Liver (tissue), 9 donors: ENCODE data around the gene GIMAP2. TPM values are rescaled to one million over a fixed set of nuclear protein-coding genes. Genes with fewer than 3 reads are reported as not detected.
A peak's percentile ranks its signal among the peaks of the same experiment; 100 is the strongest.

Experiments
- DNase-seq: peaks from one replicate; pipeline ENCODE4 v3.0.0-alpha.2; 2017; ENCODE audit warnings: low spot score
- H3K27ac ChIP-seq, 2 donors: one replicate each; pipeline ENCODE4 v1.7.0; 2013; ENCODE audit warnings: inconsistent platforms in 2 of 2, low read length in 2 of 2, control low read depth in 1 of 2, low read depth in 1 of 2, mild to moderate bottlenecking in 1 of 2
- H3K27me3 ChIP-seq, 4 donors: one replicate each; pipeline versions ENCODE4 v1.6.1 to v1.7.0; 2013; ENCODE audit warnings: low read length in 3 of 4, inconsistent platforms in 1 of 4, mild to moderate bottlenecking in 1 of 4, moderate library complexity in 1 of 4; ENCODE audit not compliant: control insufficient read depth in 4 of 4, insufficient read depth in 4 of 4
- H3K36me3 ChIP-seq, 4 donors: one replicate each; pipeline versions ENCODE4 v1.6.1 to v1.7.0; 2013; ENCODE audit warnings: low read length in 3 of 4, mild to moderate bottlenecking in 3 of 4, low read depth in 1 of 4, moderate library complexity in 1 of 4; ENCODE audit not compliant: control insufficient read depth in 4 of 4, insufficient read depth in 3 of 4
- H3K4me1 ChIP-seq, 4 donors: one replicate each; pipeline versions ENCODE4 v1.6.1 to v1.7.0; 2013; ENCODE audit warnings: low read length in 3 of 4, mild to moderate bottlenecking in 3 of 4, moderate library complexity in 1 of 4; ENCODE audit not compliant: control insufficient read depth in 4 of 4, insufficient read depth in 4 of 4
- H3K4me3 ChIP-seq, 3 donors: one replicate each; pipeline versions ENCODE4 v1.6.1 to v1.7.0; 2013; ENCODE audit warnings: low read length in 3 of 3, control low read depth in 1 of 3, low read depth in 1 of 3, mild to moderate bottlenecking in 1 of 3
- H3K9ac ChIP-seq, 2 donors: one replicate each; pipeline ENCODE4 v1.7.0; 2013; ENCODE audit warnings: low read length in 2 of 2, mild to moderate bottlenecking in 2 of 2, moderate library complexity in 2 of 2, control low read depth in 1 of 2, low read depth in 1 of 2
- H3K9me3 ChIP-seq, 4 donors: one replicate each; pipeline versions ENCODE4 v1.6.1 to v1.7.0; 2013; ENCODE audit warnings: low read length in 3 of 4; ENCODE audit not compliant: control insufficient read depth in 4 of 4
- EGR1 ChIP-seq, 2 donors: IDR thresholded peaks; 2 replicates each; pipeline ENCODE4 v1.6.1; 2016 to 2018; ENCODE audit warnings: antibody characterized with exemption in 2 of 2, low read depth in 2 of 2
- FOXA1 ChIP-seq: IDR thresholded peaks from 2 replicates; pipeline ENCODE4 v1.6.1; 2016; ENCODE audit warnings: antibody characterized with exemption
- FOXA2 ChIP-seq: IDR thresholded peaks from 2 replicates; pipeline ENCODE4 v1.6.1; 2016; ENCODE audit warnings: antibody characterized with exemption
- GABPA ChIP-seq, 2 donors: IDR thresholded peaks in 1 of 2; conservative IDR thresholded peaks in 1 of 2; 2 replicates each; pipeline ENCODE4 v1.6.1; 2016; ENCODE audit warnings: antibody characterized with exemption in 2 of 2, mild to moderate bottlenecking in 1 of 2, moderate library complexity in 1 of 2
- HNF4A ChIP-seq, 2 donors: conservative IDR thresholded peaks; 2 replicates each; pipeline ENCODE4 v1.6.1; 2016; ENCODE audit warnings: antibody characterized with exemption in 2 of 2, mild to moderate bottlenecking in 2 of 2
- HNF4G ChIP-seq: IDR thresholded peaks from 2 replicates; pipeline ENCODE4 v1.6.1; 2016; ENCODE audit warnings: antibody characterized with exemption
- JUND ChIP-seq, 2 donors: IDR thresholded peaks; 2 replicates each; pipeline ENCODE4 v1.6.1; 2016; ENCODE audit warnings: antibody characterized with exemption in 2 of 2
- NR2F2 ChIP-seq: IDR thresholded peaks from 2 replicates; pipeline ENCODE4 v1.6.1; 2016; ENCODE audit warnings: antibody characterized with exemption
- RAD21 ChIP-seq, 2 donors: IDR thresholded peaks; 2 replicates each; pipeline ENCODE4 v1.6.1; 2016; ENCODE audit warnings: antibody characterized with exemption in 2 of 2, mild to moderate bottlenecking in 2 of 2
- RXRA ChIP-seq, 2 donors: IDR thresholded peaks; 2 replicates each; pipeline ENCODE4 v1.6.1; 2017 to 2018; ENCODE audit warnings: antibody characterized with exemption in 2 of 2, mild to moderate bottlenecking in 1 of 2
- SP1 ChIP-seq: IDR thresholded peaks from 2 replicates; pipeline ENCODE4 v1.6.1; 2018; ENCODE audit warnings: antibody characterized with exemption, mild to moderate bottlenecking
- TAF1 ChIP-seq: conservative IDR thresholded peaks from 2 replicates; pipeline ENCODE4 v1.6.1; 2016; ENCODE audit warnings: antibody characterized with exemption, mild to moderate bottlenecking
- YY1 ChIP-seq: IDR thresholded peaks from 2 replicates; pipeline ENCODE4 v1.6.1; 2016; ENCODE audit warnings: antibody characterized with exemption, mild to moderate bottlenecking
- polyA plus RNA-seq, 2 donors: library from polyadenylated mRNA; stranded (reverse) in 1 of 2; unstranded in 1 of 2; fragments of 200-250 nt in 1 of 2; fragments of >200 nt in 1 of 2; fragmentation: Nextera tagmentation in 1 of 2; extraction: Ambion mirVana in 1 of 2; gene quantifications; one replicate each; pipeline versions ENCODE4 v1.2.1 to v1.2.3, GENCODE V29; 2013 to 2015
- total RNA-seq, 2 donors: library from RNA; depleted of rRNA; stranded (reverse); fragments of >200 nt; gene quantifications; one replicate each; pipeline ENCODE4 v1.2.3, GENCODE V29; 2014
- TF ChIP-seq, protein P1 (sequence below): IDR thresholded peaks from 2 replicates; pipeline ENCODE4 v1.6.1; 2016; ENCODE audit warnings: antibody characterized with exemption
- TF ChIP-seq, protein P2 (sequence below): IDR thresholded peaks from 2 replicates; pipeline ENCODE4 v1.6.1; 2016; ENCODE audit warnings: antibody characterized with exemption, mild to moderate bottlenecking
- TF ChIP-seq, protein P3 (sequence below): IDR thresholded peaks from 2 replicates; pipeline ENCODE4 v1.6.1; 2016; ENCODE audit warnings: antibody characterized with exemption
- TF ChIP-seq, protein P4 (sequence below): fragments of 150-350 bp; IDR thresholded peaks from 2 replicates; pipeline ENCODE4 v1.5.1; 2017; ENCODE audit warnings: improper control_type of control experiment, low read depth, low read length; ENCODE audit not compliant: missing input control
- TF ChIP-seq, protein P5 (sequence below): IDR thresholded peaks from 2 replicates; pipeline ENCODE4 v1.6.1; 2016; ENCODE audit warnings: antibody characterized with exemption
- donor health status: healthy.
- donor health status: healthy.
- donor health status: healthy.
- donor health status: healthy.
- donor health status: healthy.

The GIMAP2 gene
- total and polyA plus RNA-seq, 4 donors = 4.9 to 9.2 (median 6.0) TPM

DNA sequence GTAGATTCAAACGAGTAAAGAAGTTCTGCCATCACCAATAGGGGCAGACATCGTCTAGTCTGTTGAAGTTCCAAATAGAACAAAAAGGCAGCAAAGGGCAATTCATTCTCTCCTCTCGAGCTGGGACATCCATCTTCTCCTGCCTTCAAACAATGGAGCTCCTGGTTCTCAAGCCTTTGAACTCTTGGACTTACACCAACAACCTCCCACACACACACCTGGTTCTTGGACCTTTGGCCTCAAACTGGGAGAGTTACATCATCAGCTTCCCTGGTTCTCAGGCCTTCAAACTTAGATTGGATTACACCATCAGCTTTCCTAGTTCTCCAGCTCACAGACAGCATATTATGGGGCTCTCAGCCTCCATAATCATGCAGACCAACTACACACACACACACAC is 41.9 kb downstream of the GIMAP2 start (continued):
- TF ChIP-seq, protein P1, sequence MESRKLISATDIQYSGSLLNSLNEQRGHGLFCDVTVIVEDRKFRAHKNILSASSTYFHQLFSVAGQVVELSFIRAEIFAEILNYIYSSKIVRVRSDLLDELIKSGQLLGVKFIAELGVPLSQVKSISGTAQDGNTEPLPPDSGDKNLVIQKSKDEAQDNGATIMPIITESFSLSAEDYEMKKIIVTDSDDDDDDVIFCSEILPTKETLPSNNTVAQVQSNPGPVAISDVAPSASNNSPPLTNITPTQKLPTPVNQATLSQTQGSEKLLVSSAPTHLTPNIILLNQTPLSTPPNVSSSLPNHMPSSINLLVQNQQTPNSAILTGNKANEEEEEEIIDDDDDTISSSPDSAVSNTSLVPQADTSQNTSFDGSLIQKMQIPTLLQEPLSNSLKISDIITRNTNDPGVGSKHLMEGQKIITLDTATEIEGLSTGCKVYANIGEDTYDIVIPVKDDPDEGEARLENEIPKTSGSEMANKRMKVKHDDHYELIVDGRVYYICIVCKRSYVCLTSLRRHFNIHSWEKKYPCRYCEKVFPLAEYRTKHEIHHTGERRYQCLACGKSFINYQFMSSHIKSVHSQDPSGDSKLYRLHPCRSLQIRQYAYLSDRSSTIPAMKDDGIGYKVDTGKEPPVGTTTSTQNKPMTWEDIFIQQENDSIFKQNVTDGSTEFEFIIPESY = peak; percentile 41

DNA sequence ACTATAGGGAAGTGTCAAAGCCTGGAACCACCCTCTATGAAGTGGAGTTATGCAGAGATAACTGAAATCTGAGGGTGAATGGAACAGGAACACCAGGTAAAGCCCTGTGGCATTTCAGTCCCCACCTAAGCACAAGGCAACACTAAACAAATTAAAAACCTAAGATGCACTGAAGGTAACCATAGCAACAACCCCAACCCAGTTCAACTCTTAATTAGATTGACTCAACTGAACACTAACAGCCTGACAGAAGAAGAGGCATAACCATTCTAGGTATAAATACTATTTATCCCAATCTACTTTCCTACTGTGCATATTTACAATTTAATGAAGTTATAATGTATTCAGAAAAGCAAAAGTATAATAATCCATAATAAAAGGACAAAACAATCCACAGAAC is 42.5 kb downstream of the GIMAP2 start:
- DNase-seq = no peak
- Histone ChIP-seq H3K9ac (no peak overlapping the region), H3K4me1 (peaks cover 3 to 30% (median 25%) of the 10 kb centered on the region in 4 donors), H3K27ac (peak overlapping the region; percentile 37 to 49), H3K27me3 (no peaks in the 10 kb centered on the region), H3K9me3 (no peaks in the 10 kb centered on the region), H3K4me3 (no peak overlapping the region), H3K36me3 (no peaks in the 10 kb centered on the region)
- TF ChIP-seq TAF1 (no peak), HNF4A (conservative IDR thresholded peaks at IDR 0.05) (no peak), SP1 (no peak), RXRA (IDR thresholded peaks at IDR 0.05) (no peak), EGR1 (IDR thresholded peaks at IDR 0.05; ENCODE audit: low read depth in 2 of 2) (no peak), NR2F2 (no peak), FOXA1 (no peak), YY1 (no peak), FOXA2 (no peak), GABPA (IDR thresholded peaks at IDR 0.05 in 1 of 2, conservative IDR thresholded peaks at IDR 0.05 in 1 of 2) (no peak), JUND (IDR thresholded peaks at IDR 0.05) (no peak), HNF4G (no peak), RAD21 (IDR thresholded peaks at IDR 0.05) (no peak)
- TF ChIP-seq, protein P1 = no peak
- TF ChIP-seq, protein P2, sequence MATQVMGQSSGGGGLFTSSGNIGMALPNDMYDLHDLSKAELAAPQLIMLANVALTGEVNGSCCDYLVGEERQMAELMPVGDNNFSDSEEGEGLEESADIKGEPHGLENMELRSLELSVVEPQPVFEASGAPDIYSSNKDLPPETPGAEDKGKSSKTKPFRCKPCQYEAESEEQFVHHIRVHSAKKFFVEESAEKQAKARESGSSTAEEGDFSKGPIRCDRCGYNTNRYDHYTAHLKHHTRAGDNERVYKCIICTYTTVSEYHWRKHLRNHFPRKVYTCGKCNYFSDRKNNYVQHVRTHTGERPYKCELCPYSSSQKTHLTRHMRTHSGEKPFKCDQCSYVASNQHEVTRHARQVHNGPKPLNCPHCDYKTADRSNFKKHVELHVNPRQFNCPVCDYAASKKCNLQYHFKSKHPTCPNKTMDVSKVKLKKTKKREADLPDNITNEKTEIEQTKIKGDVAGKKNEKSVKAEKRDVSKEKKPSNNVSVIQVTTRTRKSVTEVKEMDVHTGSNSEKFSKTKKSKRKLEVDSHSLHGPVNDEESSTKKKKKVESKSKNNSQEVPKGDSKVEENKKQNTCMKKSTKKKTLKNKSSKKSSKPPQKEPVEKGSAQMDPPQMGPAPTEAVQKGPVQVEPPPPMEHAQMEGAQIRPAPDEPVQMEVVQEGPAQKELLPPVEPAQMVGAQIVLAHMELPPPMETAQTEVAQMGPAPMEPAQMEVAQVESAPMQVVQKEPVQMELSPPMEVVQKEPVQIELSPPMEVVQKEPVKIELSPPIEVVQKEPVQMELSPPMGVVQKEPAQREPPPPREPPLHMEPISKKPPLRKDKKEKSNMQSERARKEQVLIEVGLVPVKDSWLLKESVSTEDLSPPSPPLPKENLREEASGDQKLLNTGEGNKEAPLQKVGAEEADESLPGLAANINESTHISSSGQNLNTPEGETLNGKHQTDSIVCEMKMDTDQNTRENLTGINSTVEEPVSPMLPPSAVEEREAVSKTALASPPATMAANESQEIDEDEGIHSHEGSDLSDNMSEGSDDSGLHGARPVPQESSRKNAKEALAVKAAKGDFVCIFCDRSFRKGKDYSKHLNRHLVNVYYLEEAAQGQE = no peak
- TF ChIP-seq, protein P3, sequence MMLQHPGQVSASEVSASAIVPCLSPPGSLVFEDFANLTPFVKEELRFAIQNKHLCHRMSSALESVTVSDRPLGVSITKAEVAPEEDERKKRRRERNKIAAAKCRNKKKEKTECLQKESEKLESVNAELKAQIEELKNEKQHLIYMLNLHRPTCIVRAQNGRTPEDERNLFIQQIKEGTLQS = no peak
- TF ChIP-seq, protein P4, sequence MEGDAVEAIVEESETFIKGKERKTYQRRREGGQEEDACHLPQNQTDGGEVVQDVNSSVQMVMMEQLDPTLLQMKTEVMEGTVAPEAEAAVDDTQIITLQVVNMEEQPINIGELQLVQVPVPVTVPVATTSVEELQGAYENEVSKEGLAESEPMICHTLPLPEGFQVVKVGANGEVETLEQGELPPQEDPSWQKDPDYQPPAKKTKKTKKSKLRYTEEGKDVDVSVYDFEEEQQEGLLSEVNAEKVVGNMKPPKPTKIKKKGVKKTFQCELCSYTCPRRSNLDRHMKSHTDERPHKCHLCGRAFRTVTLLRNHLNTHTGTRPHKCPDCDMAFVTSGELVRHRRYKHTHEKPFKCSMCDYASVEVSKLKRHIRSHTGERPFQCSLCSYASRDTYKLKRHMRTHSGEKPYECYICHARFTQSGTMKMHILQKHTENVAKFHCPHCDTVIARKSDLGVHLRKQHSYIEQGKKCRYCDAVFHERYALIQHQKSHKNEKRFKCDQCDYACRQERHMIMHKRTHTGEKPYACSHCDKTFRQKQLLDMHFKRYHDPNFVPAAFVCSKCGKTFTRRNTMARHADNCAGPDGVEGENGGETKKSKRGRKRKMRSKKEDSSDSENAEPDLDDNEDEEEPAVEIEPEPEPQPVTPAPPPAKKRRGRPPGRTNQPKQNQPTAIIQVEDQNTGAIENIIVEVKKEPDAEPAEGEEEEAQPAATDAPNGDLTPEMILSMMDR = no peak
- TF ChIP-seq, protein P5, sequence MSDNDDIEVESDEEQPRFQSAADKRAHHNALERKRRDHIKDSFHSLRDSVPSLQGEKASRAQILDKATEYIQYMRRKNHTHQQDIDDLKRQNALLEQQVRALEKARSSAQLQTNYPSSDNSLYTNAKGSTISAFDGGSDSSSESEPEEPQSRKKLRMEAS = no peak
